ENCODE measurements around the gene CKAP2L. TPM values are rescaled to one million over a fixed set of nuclear protein-coding genes. Genes with fewer than 3 reads are reported as not detected.

CKAP2L gene
- total RNA-seq, 1 donor from 2014 or later = 0.10 TPM

GRCh38 chr2:112793449-112793978 is 29.1 kb upstream of the CKAP2L start:
- intact Hi-C loops (cut with micrococcal nuclease) = no loop called here
- ATAC-seq (peak; percentile 32), DNase-seq (no peak)

DNA sequence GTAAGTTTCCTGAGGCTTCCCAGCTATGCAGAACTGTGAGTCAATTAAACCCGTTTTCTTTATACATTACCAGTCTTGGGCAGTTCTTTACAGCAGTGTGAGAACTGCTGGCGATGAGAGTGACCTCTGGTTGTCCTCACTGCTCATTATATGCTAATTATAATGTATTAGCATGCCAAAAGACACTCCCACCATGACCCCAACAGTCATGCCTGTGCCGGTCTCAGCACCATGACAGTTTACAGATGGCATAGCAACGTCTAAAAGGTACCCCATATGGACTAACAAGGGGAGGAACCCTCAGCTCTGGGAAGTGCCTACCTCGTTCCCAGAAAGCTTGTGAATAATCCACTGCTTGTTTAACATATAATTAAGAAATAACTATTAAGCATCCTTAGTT is 28.0 kb upstream of the CKAP2L start:
- ATAC-seq (no peak), DNase-seq (no peak)
- intact Hi-C loops (cut with micrococcal nuclease) = no loop called here

GRCh38 chr2:112791693-112792230 is 27.4 kb upstream of the CKAP2L start:
- ATAC-seq = no peak
- no peak for DNase-seq
- intact Hi-C loops (cut with micrococcal nuclease) = no loop called here

- intact Hi-C loops (cut with micrococcal nuclease) = no loop called here
- DNase-seq (no peak), ATAC-seq (no peak)
Measured at GRCh38 chr2:112791019-112791418, 26.6 kb upstream of the CKAP2L start.

DNA sequence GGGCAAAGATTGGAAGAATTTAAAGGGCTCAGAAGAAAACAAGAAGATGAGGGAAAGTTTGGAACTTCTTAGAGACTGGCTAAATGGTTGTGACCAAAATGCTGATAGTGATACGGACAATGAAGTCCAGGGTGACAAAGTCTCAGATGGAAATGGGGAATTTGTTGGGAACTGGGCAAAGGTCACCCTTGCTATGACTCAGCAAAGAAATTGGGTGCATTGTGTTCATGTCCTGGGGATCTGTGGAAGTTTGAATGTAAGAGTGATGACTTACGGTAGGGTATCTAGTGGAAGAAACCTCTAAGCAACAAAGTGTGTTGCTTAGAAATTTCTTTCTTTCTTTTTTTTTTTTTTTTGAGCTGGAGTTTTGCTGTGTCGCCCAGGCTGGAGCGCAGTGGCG is 25.9 kb upstream of the CKAP2L start:
- ATAC-seq = no peak
- DNase-seq = no peak
- intact Hi-C loops (cut with micrococcal nuclease) = no loop called here

DNA sequence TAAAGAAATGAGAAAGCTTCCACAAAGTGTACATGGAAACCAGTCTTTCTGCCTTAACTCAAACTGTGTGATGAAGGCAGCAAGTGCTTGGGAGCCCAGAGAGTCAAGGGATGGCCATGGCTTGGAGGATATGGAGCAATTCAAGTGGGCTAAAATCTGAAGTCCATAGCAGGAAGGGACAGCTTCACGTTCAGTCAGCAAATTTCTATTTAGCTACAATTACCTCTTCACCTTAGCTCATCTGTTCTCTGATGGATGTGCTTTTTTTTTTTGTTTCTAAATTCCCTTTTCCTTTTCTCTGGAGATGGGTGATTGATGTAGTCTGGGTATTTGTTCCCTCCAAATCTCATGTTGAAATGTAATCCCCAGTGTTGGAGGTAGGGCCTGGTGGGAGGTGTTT is 24.8 kb upstream of the CKAP2L start:
- no peak for ATAC-seq
- DNase-seq = no peak
- intact Hi-C loops (cut with micrococcal nuclease) = no loop called here

GRCh38 chr2:112788653-112789052 is 24.2 kb upstream of the CKAP2L start:
- intact Hi-C loops (cut with micrococcal nuclease) = no loop called here
- ATAC-seq = no peak
- no peak for DNase-seq

GRCh38 chr2:112787729-112788393 is 23.5 kb upstream of the CKAP2L start:
- intact Hi-C loops (cut with micrococcal nuclease) = no loop called here
- ATAC-seq = no peak
- DNase-seq = no peak

DNA sequence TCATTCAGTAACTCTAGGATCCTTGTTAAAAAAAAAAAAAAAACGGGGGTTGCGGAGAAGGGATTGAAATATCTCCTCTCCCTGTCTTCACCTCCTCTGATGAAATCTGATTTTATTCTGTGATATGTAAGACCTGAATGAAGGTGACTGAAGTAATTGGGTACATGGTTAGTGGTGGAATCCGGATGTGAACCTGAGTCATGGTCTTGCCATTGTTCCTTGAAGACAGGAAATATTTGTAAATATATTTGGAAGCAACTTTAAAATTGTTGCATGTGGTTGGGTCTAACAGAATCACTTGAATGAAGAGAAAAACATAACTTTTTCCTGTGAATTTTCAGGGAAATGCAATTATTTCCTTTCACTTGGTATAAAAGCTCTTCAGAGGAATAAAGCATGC is 22.9 kb upstream of the CKAP2L start:
- no peak for ATAC-seq
- no peak for DNase-seq
- intact Hi-C loops (cut with micrococcal nuclease) = no loop called here

GRCh38 chr2:112784199-112785189 is 20.1 kb upstream of the CKAP2L start, which contains the start of gene IL1A:
IL1A (minus strand) TSS chr2:112784493; CDS start chr2:112783770, 723 bp downstream.
- ATAC-seq (no peak), DNase-seq (no peak)
- intact Hi-C loops (cut with micrococcal nuclease) = no loop called here

GRCh38 chr2:112783187-112783714 is 18.8 kb upstream of the CKAP2L start:
- no peak for ATAC-seq
- intact Hi-C loops (cut with micrococcal nuclease) = no loop called here
- DNase-seq = no peak

GRCh38 chr2:112782234-112782799 is 17.9 kb upstream of the CKAP2L start:
- intact Hi-C loops (cut with micrococcal nuclease) = no loop called here
- ATAC-seq (no peak), DNase-seq (no peak)

GRCh38 chr2:112779598-112779997 is 15.2 kb upstream of the CKAP2L start:
- ATAC-seq = no peak

DNA sequence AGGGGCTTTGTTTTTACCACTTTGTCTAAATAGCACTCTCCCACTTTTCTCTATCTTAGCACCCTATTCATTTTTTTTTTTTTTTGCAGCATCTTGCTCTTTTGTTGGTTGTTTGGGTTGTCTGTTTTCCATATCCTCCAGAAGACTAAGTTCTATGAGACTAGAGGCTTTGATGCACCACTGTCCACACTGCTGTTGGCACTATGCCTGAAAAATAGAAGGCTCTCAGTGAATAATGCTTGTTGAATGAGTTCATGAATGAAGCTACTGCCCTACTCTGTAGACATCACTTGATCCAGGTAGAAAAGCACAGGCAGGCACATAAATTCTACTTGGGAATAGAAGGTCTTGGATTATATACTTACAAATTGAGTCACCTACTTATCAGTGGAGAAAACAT is 12.6 kb upstream of the CKAP2L start:
- no peak for DNase-seq
- intact Hi-C loops (cut with micrococcal nuclease) = no loop called here
- ATAC-seq = no peak

More at GRCh38 chr2:112779598-112779997, 15.2 kb upstream of the CKAP2L start:
- no peak for DNase-seq
- intact Hi-C loops (cut with micrococcal nuclease) = no loop called here

- ATAC-seq (no peak), DNase-seq (no peak)
- intact Hi-C loops (cut with micrococcal nuclease) = no loop called here
Measured at GRCh38 chr2:112776113-112776512, 11.7 kb upstream of the CKAP2L start.

- ATAC-seq (no peak), DNase-seq (no peak)
- intact Hi-C loops (cut with micrococcal nuclease) = no loop called here
Measured at GRCh38 chr2:112774536-112775285, 10.3 kb upstream of the CKAP2L start.

GRCh38 chr2:112773556-112773955 is 9.1 kb upstream of the CKAP2L start:
- no peak for ATAC-seq
- no peak for DNase-seq
- intact Hi-C loops (cut with micrococcal nuclease) = no loop called here

GRCh38 chr2:112772911-112773475 is 8.6 kb upstream of the CKAP2L start:
- DNase-seq = no peak
- intact Hi-C loops (cut with micrococcal nuclease) = no loop called here
- ATAC-seq = no peak
